Fibroblast of peridontal ligament (primary cell): ENCODE data around the gene KIF4B.
"Not testable (repeated sequence)": the region's sequence is repeated elsewhere in the genome, so short reads cannot be mapped to it uniquely, and the experiment has no call there.

Experiments
- DNase-seq: peaks from one replicate; pipeline ENCODE4 v3.0.0-alpha.2; 2010; ENCODE audit errors: extremely low read depth

The KIF4B gene, protein sequence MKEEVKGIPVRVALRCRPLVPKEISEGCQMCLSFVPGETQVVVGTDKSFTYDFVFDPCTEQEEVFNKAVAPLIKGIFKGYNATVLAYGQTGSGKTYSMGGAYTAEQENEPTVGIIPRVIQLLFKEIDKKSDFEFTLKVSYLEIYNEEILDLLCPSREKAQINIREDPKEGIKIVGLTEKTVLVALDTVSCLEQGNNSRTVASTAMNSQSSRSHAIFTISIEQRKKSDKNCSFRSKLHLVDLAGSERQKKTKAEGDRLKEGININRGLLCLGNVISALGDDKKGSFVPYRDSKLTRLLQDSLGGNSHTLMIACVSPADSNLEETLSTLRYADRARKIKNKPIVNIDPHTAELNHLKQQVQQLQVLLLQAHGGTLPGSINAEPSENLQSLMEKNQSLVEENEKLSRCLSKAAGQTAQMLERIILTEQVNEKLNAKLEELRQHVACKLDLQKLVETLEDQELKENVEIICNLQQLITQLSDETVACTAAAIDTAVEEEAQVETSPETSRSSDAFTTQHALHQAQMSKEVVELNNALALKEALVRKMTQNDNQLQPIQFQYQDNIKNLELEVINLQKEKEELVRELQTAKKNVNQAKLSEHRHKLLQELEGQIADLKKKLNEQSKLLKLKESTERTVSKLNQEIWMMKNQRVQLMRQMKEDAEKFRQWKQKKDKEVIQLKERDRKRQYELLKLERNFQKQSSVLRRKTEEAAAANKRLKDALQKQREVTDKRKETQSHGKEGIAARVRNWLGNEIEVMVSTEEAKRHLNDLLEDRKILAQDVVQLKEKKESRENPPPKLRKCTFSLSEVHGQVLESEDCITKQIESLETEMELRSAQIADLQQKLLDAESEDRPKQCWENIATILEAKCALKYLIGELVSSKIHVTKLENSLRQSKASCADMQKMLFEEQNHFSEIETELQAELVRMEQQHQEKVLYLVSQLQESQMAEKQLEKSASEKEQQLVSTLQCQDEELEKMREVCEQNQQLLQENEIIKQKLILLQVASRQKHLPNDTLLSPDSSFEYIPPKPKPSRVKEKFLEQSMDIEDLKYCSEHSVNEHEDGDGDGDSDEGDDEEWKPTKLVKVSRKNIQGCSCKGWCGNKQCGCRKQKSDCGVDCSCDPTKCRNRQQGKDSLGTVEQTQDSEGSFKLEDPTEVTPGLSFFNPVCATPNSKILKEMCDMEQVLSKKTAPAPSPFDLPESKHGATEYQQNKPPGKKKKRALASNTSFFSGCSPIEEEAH

GRCh38 chr5:155013526-155013925, at the start of gene KIF4B:
Gene KIF4B (plus strand): TSS chr5:155013755. CDS start chr5:155013860, 105 bp downstream.
- DNase-seq = no peak

- DNase-seq = no peak
These were observed 47.3 kb upstream of the KIF4B start for GRCh38 chr5:154966081-154966841.

DNA sequence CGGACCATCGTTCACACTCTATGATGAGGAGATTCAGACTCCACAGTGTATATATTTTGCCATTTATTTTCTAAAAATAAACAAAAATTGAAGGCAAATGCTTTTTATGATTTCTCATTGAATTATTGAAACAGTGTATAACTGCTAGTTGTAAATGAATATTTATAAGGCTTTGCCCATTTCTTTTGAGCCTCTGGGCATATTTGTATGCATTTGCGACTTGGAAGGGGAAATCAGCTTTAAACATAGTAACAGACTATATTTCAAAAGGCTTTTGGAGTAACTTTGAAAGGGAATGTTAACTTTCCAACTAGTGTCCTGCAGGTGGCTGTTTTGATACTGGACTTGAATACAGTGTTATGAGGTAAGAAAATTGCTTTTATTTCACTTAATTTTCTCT, 46.7 kb upstream of the KIF4B start:
- DNase-seq = no peak

DNA sequence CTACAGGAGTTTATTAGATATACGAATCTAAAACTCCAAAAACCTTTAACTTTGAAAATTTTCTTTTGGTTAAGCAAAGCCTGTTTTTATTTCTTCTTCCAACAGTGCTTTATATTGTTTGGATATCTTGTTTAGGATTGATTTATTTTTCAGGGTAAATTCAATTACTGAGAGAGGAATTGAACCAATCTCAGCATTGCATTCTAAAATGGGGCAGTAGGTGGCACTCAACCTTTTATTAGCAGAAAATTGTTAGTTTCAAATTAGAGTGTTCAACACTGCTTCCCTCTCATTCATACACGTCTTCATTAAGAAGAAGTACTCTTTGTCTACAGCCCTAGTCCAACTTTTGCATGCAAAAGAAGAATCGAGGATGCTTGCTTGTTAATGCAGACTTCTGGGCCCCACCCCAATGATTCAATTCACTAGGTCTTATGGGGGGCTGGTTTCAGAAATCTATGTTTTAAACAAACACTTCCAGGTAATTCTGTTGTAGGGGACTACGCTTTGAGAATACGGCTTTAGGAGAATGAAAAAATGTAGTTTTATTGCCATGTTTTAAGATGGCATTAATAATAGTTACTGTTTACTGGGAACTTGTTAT, 46.0 kb upstream of the KIF4B start:
- DNase-seq = peak; percentile 25

- DNase-seq = no peak
These were observed 44.6 kb upstream of the KIF4B start for GRCh38 chr5:154968953-154969352.

DNA sequence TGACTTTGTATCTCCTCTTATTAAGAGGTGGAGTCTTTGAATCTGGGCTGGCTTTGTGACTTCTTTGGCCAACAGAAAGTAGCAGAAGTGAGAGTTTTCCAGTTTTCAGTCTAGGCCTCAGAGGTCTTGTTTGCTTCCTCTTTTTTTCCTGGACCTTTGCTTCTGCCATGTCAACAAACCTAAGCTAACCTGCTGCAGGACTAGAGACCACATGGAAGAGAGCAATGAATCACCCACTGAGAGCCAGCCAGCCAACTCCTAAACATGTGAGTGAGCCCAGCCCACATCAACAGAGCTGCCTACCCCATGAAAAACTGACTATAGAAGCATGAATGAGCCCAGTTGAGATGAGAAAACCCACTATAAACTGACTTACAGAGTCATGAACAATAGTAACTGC, 42.8 kb upstream of the KIF4B start:
- peak; percentile 10 for DNase-seq

GRCh38 chr5:154971501-154971900, 42.1 kb upstream of the KIF4B start:
- DNase-seq = peak; percentile 25

DNA sequence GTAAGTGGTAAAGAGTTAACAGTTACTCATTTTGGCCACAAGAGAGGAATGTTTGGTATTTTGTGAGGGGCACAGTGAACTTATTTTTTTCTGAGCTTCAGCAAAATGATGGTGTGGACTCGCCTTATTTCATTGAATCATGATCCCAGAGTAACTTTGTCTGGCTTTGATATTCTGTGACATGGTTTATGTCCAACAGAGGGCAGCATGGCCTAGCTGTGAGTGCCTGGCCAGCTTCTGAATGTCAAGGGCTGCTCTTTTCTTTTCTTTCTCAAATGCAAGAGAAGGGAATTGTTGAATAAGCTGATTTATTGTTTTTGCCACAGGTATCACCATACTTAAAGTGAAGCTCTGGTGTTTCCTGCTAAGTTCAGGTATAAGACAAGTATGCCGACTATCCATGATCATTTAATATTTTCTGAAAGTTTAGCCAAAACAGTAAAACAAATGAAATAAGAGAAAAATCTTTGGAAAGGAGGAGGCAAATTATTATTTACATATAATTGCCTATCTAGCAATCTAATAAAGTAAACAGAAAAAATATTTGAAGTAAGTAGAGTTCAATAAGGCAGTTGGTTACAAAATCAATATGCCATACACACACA, 41.0 kb upstream of the KIF4B start:
- DNase-seq = peak; percentile 54

GRCh38 chr5:154976082-154976481, 37.5 kb upstream of the KIF4B start:
- DNase-seq = not testable (repeated sequence)

- DNase-seq = peak; percentile 27
These were observed 36.1 kb upstream of the KIF4B start for GRCh38 chr5:154977409-154977808.

GRCh38 chr5:154978294-154978693, 35.3 kb upstream of the KIF4B start:
- DNase-seq = not testable (repeated sequence)

DNA sequence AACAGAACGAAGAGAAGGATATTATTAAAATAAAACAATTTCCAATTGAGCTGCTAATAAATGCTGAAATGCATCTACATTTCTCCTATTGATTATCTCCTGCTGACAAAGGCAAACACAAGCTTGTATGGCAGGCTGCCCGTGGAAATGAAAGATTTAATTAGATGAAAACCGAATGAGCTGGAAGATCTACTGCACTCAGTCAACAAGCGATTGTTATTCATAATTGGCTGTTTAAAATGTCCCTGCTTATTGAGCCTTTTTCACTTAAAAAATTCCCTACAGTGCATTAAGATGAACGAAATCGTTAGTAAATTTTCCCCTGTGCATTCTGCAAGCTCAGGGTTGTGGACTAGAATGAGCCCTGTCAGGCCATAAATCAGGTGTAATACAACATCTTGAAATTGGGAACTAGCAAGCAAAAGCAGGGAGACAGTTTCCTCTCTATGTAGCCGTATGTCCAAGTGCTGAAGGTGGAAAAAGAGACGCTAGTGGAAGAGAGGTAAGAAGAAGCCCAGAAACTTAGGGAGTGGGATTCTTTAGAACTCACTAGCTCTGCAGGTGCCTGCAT, 28.5 kb upstream of the KIF4B start:
- DNase-seq = no peak

- DNase-seq = peak; percentile 5
These were observed 27.4 kb upstream of the KIF4B start for GRCh38 chr5:154986151-154986550.

DNA sequence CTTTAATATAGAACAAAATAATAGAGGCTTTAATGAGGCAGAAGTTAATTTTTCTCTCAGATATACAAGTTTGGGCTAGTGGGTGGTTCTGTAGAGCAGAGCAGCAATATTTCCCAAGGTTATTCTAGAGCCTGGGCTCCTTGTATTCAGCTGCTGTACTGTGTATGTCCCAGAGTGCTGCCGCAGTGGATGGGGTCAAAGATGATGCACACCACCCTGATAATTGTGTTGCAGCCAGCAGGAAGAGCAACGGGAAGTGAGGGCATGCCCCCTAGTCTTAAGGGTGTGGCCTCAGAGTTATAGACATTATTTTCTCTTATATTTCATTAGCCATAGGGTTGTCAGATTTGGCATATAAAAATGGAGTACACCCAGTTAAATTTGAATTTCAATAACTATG, 23.9 kb upstream of the KIF4B start:
- DNase-seq = no peak

DNA sequence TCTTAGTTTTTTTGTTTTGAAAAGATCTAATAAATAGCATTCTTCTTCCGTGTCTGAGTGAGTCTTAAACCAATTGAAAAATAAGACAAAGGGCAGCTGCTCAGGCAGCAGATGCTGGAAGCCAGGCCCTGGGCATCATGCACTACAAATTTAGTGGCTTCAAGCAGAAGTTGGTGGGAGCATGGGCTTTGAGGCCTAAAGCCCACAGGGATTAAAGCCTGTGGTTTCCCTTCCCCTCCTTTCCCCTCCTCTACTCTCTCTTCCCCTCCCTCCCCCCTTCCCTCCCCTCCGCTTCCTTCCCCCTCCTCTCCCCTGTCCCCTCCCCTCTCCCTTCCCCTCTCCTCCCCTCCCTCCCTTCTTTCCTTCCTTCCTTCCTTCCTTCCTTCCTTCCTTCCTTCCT, 20.1 kb upstream of the KIF4B start:
- DNase-seq = no peak

DNA sequence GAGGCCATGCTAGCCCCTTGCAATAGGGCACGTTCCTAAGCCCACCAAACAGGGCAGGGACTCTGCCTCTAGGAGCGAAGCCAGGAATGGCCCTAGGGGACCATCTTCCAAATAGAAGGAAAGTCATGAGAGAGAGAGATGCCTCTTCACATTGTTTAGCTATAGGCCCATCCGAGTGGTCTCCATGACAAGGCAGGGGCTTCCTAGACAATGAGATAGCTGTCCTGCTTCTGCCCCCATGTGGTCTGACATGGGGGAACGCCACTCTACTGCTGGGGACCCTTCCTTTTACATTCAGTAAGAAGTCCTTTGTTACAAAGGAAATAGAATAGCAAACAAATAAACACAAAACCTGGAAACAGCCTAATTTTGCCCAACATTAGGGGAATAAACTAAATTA, 17.9 kb upstream of the KIF4B start:
- DNase-seq = no peak

GRCh38 chr5:154997746-154998145, 15.8 kb upstream of the KIF4B start:
- no peak for DNase-seq

DNA sequence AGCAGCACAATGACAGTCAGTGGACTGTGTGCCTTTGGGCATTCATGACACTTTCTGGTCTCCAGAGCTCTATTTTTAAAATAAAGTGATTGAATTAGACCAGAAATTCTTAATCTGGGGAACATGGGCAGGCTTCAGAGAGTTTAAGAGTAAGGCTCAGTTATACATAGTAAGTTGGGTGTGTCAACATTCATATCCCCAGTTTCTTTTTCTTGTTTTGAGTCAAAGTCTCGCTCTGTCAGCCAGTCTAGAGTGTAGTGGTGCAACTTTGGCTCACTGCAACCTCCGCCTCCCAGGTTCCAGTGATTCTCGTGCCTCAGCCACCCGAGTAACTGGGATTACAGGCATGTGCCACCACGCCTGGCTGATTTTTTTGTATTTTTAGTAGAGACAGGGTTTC, 13.7 kb upstream of the KIF4B start:
- DNase-seq = no peak

DNA sequence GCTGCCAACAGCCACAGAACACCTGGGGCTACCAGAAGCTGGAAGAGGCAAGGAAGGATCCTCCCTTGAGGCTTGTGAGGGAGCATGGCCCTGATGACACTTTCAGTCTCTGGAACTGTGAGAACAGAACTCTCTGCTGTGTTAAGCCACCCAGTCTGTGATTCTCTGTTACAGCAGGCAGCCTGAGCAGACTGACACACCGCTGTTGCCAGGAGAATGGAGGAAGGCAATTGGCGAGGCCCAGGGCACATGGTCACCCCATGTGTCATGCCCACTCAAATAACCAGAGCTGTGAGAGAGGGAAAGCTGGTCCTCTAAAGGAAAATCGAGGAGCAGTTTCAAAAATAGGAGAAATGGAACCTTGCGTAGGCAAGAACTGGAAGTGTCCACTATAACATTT, 12.0 kb upstream of the KIF4B start:
- DNase-seq = no peak

DNA sequence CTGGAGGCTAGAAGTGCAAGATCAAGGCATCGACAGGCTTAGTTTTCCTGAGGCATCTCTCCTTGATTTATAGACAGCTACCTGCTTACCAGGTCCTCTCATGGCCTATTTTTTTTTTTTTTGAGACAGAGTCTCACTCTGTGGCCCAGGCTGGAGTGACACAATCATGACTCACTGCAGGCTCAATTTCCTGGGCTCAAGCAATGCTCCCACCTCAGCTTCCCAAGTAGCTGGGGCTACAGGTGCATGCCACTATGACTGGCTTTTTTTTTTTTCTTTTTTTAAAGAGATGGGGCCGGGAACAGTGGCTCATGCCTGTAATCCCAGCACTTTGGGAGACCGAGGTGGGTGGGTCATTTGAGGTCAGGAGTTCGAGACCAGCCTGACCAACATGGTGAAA, 10.8 kb upstream of the KIF4B start:
- not testable (repeated sequence) for DNase-seq
